ENCODE results near the gene SLC25A5.
"Not testable (repeated sequence)": the region's sequence is repeated elsewhere in the genome, so short reads cannot be mapped to it uniquely, and the experiment has no call there.

Gene SLC25A5

DNA sequence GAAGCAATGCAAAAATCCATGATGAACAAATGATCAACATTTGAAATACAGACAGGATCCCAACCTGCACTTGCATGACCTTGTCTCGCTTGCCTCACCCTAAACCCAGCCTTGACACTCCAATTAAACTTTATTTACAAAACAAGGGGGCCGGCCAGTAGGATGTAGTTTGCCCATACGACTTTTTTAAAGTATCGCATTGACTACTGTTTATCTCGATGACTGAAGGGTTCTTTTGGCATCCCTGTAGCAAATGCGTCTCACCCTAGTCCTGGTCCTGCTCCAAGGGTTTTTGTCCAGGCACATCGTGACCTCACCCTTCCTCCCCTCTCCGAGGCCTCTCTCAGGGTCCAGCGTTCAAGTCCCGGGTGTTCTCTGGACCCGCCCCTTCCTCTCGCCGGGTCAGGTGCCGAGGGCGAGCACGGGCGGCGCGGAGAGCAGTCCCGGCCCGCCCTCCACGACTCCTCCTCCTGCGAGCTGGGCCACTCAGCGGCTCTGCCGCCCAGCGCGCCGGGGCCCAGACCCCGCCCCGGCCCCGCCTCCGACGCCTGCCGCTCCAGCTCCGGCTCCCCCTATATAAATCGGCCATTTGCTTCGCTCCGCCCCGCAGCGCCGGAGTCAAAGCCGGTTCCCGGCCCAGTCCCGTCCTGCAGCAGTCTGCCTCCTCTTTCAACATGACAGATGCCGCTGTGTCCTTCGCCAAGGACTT is at the start of gene SLC25A5:
SLC25A5 (plus strand) TSS at position 603 of the 709 bp plus-strand sequence; CDS start at position 675, 72 bp downstream.
- peak; percentile 81 for DNase-seq

DNA sequence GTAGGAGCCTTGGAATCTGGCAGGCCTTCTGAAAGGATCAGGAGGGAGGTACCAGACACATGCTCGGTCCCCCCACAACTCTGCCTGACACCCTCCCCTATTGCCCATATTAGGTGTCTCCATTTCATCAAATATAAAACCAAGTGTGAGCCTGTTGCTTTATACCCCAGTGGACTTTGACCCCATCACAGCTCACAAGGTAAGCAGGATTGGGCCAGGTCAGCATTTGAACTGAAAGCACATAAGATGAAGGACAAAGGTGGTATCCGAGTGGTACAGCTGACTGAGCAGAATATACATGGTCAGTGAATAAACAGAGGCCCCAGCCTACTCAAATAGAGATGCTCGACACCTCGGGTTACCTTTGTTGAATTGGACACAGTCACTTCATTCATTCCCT is 49.1 kb upstream of the SLC25A5 start:
- DNase-seq: no peak

DNA sequence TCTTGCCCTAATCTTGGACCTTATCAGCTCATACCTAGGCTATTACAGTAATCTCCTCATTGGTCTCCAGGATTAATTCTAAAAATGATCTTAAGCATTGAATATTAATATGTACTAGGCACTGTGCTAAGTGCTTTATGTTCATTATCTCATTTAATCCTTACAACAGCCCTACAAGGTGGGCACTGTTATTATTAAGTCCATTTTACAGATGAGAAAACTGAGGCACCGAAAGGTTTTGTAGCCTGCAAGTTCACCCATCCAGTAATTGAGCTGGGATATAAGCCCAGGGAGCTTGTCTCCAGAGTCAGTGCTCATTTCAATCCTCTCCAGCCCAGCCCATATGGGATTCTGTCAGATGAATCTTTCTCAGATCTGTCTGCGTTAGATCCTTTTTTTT is 48.3 kb upstream of the SLC25A5 start:
- DNase-seq: no peak

DNA sequence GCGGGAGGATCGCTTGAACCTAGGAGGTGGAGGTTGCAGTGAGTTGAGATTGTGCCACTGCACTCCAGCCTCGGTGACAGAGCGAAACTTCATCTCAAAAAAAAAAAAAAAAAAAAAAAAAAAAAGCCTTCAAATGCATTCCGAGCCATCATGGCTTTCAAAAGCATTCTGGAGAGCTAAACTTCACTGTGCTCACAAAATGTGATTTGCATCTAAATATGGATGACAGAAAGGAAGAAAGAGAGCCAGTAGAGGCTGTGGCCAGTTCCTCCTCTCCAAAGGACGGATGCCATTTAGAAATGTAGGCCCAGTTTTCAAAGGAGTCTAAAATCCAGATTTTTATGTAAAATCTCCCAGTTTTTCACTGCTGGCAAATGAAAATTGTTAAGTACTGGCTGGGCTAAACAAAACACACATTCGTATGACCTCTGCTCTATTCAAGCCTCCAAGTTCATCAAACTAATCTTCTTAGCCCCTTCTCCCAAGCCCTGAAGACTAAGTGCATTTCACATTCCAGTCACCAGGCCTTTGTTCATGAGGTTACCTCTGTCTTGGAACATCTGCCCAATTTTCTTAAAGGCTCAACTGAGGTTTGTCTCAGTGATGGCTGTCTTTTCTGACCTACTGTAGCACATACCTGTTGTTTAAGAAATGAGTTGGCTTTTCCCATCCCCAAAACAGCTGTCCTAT is 47.1 kb upstream of the SLC25A5 start:
- DNase-seq: no peak

DNA sequence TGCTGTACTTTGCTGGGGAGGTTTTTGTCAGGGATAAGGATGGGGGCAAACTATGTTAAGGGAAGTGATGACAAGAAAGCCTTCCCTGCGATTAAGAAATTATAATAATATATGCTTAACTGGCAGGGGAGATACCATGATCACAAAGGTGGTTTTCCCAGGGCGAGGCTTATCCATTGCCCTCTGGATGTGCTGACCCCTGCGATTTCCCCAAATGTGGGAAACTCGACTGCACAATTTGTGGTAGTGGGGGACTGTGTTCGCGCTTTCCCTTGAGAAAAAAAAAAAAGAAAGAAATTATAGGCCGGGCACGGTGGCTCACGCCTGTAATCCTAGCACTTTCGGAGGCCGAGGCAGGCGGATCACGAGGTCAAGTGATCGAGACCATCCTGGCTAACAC is 44.6 kb upstream of the SLC25A5 start:
- no peak for DNase-seq

DNA sequence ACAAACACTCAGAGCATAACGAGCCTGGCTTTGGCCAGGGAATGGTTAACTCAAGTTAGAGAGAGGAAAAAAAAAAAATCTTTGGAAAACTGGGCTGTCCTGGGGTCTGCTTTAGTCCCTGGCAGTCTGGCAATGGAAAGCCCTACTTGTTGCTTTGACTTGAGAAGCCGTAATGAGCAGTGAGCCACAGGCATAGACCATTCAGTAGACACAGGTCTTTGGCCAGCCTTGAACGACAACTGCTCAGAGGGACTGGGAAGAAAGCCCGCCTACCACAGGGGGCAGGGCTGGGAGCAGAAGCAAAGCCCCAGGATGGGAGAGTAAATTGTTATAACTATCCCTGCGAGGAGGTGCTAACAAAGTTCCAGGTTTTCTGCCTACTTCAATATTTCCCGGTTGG is 43.2 kb upstream of the SLC25A5 start:
- DNase-seq: no peak

DNA sequence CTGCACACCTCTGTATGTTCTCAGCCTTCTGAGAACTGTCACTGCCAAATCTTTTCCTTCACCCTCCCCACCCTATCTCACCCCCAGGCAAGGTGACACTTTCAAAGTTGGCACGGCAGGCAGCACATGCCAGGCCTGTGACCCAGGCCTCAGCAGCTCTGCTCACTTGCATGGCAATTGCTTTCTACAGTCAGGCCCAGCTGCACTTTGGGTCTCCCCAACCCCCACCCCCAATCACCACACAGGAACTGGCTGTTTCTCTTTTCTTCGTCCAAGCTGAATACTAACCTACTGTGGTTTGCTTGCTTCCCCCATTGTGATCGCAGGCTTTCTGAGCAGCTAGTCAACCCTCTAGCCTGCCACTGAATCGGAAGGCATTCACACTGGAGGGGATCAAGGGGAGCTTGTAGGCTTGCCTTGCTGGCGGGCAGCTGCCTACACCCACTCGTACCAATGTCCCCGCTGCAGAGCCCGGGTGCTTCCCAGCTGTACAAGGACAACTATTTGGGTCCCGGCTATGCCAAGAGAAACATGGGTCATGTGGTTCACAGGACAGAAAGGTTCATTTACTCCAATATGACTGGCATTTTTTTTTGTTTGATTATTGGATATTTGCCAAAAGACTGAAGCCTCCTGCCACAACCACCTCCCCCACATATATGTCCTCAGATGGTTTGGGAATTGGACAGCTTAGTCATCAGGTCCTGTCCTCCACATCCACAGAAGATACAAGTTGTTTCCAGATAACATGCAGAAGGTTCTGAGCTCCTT is 41.0 kb upstream of the SLC25A5 start:
- peak; percentile 56 for DNase-seq

DNA sequence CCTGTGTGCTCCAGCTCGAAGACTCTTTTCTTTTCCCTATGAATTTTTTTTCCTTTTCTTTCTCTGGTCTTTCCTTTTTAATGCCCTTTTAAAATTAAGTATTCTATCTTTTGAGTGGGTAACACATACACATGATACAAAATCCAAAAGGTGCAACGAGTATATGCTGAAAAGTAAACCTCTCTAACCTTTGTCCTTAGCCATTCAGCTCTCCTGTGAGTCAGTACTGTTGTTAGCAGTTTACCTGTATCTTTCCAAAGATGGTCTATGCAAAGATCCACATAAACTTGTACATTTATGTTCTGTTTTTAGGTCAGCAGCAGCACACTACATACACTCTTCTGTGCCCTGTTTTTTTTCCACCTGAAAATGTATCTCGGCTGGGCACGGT is 40.5 kb upstream of the SLC25A5 start:
- DNase-seq: no peak

DNA sequence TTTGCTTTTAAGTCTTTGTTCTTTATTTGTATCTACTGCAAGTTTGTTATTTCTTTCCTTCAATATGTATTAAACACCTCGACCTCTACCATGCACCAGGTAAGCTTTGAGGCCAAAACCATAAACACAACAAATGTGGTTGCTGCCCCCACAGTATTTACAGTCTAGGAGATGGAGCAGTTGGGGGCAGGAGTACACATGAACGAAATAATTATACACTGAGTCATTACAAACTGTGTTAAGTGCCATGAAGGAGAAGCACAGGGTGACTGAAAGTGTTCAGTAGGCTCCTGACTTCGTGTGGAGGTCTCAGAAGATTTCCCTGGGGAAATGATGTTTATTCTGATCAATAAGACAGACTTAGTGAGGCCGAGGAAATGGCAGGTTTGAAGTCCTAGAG is 38.8 kb upstream of the SLC25A5 start:
- peak; percentile 21 for DNase-seq

DNA sequence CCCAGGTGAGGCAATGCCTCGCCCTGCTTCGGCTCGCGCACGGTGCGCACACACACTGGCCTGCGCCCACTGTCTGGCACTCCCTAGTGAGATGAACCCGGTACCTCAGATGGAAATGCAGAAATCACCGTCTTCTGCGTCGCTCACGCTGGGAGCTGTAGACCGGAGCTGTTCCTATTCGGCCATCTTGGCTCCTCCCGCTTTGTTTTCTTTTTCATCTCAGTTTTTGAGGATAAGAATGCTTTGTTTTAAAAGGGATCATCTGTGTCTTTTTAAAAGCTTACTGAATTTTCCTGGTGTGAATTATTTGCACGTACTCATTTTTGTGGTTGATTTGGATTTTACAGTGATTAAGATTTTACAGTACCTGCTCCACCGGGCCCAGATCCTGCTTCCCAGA is 26.9 kb upstream of the SLC25A5 start:
- DNase-seq: not testable (repeated sequence)

DNA sequence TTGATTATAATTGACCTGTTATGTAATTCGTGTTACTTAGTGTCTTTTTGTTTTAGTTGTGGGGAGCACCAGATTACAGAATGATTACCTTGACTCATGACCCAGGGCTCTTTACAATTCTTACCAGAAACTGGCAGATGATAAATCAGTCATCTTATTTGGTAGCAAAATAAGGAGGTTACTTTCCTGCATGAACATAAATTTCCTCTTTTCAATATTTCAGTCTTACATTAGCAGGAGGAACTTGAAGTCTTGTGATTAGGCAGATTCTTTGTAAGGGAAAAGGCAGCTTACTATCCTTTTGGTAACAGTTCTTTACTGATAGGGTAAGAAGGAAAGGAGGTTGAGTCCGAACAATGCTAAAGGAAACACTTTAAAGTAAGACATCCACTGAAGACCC is 26.0 kb upstream of the SLC25A5 start:
- no peak for DNase-seq

DNA sequence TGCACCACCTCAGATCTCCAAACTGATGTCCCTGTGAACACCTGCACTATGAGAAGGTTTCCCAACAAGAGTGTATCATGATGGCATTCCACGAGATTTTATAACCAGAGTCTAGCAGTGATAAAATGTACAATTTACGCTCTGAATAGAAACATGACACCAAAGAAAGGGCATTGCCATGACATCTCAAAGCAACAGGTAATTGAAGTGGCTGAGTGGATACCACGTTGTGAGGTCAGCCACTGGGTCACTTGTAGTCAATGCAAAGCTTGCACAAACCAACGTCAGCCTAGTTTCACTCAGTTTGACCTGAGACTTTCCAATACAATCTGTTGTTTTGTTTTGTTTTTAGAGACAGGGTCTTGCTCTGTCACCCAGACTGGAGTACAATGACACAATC is 15.0 kb upstream of the SLC25A5 start:
- DNase-seq: no peak

DNA sequence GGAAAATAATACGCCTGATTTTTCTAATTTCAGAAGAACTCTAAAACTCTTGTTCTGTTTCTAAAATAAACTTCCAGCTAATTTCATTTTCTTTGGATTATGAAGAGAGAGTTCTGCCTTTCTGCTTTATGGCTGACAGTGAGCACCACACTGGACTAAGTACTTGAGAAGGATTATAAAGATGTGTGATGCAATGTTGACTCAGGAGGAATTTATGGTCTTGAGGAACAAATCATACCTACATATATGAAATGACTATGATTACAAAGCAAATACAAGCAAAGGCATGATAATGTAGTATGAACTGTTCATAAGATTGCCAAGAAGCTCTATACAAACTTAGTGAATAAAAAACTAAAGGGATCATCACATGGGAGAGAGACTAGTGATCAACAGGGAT is 13.0 kb upstream of the SLC25A5 start:
- DNase-seq: peak; percentile 46

DNA sequence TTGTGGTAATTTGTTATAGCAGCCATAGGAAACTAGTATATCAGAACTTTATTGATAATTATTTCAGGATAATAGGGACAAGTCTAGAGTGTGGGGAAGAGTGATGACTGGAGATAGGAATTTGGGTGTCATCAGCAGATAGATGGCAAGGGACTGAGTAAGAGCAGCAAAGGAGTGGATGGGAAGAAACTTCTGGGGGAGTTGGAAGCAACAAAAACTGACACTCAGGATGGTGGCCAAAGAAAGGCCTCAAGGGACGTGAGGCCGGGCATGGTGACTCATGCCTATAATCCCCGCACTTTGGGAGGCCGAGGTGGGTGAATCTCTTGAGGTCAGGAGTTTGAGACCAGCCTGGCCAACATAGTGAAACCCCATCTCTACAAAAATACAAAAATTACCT is 9.1 kb upstream of the SLC25A5 start:
- peak; percentile 45 for DNase-seq

DNA sequence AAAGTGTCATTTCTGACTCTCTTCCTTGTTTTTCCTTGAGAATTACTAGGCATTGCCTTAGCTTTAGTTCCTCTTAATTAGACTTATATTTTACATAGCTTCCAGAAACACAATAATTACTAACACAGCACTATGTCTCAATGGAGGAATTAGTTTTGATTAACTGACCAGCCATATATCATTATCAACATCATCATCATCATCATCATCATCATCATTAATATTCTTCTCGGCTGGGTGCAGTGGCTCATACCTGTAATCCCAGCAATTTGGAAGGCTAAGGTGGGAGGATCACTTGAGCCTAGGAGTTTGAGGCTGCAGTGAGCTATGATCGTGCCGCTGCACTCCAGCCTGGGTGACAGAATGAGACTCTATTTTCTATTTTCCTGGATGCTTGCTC is 2.7 kb upstream of the SLC25A5 start:
- DNase-seq: no peak

DNA sequence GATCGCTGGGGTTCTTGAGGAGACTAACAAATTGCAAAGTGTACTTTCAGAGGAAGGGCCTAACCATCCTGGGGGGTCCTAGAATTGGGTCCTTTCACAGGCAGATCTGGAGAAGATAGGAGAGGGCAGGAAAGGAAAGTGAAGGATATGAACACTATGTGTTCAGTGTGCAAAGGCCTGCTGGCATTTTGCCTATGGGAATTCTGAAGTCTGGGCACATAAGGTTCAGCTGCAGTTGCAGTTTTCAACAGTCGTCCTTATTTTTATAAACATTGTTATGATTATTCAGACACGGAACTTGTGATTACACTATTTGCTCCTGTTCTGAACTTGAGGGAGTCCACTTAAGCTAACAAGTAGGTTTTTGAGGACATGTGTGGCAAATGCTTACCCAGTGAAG is 1.3 kb upstream of the SLC25A5 start:
- no peak for DNase-seq

DNA sequence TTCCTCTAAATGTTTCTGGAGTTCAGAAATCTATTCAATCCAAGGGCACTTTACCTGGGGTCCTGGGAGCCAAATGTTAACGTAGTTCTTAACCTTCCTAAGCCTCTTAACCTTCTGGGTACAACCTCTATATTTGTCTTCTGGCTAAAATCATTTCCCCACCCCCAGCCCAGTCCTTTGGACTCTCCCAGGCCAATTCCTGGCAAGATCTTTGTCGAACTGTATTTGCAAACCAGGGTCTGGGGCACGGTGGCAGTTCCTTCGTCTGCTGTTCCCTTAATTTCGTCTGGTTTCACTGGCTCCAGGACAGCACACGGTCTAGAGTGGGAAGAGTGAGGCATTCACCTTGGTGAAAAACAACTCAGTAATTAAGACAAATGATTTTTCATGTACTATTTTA is 811 bp upstream of the SLC25A5 start:
- DNase-seq: no peak

DNA sequence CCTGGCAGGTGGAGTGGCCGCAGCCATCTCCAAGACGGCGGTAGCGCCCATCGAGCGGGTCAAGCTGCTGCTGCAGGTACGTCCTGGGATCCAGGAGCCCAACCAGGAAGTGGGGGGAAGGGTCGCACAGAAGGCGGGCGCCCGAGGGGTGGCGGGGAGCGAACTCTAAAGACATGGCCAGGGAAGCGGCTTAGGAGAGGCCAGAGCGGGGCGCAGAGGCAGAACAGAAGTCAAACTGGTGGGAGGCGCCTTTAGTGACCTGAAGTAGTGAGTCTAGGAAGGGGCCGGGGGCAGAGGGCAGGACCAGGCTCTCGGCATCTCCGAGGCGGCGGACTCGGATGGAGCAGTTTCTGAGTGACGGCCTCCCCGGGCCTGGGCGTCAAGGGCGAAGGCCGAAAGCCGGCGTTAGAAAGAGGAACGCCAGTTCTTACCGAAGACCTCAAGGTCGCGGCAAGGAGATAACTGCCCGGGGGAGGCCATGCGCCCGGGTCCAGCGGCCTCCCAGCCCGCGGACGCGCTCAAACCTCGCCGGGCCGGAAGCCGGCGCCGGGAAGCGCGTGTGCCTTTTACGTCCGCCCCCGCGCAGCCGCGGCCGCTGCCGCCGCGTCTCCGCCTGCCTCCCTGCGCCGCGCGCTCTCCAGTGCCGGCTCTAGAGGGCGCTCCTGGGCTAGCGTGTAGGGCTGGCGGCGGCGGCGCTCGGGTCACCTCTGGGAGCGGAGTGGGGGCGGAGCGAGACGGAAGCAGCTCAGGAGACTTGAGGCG is 488 bp downstream of the SLC25A5 start:
- peak; percentile 80 for DNase-seq

DNA sequence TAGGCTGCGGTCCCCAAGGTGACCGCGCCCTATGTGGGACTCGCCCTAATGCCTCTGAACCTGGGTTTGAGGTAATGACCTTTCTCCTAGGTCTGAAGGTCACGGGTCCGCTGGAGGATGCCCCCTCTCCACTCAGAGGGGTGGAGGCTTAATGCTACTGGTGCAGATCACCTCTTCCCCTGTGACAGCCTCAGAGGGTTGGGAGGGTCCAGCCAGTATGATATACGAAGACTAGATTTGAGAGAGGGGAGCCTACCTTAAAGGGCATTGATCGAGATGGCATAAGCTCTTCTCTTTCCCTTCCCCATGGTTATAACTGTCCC is 1.0 kb downstream of the SLC25A5 start:
- no peak for DNase-seq

DNA sequence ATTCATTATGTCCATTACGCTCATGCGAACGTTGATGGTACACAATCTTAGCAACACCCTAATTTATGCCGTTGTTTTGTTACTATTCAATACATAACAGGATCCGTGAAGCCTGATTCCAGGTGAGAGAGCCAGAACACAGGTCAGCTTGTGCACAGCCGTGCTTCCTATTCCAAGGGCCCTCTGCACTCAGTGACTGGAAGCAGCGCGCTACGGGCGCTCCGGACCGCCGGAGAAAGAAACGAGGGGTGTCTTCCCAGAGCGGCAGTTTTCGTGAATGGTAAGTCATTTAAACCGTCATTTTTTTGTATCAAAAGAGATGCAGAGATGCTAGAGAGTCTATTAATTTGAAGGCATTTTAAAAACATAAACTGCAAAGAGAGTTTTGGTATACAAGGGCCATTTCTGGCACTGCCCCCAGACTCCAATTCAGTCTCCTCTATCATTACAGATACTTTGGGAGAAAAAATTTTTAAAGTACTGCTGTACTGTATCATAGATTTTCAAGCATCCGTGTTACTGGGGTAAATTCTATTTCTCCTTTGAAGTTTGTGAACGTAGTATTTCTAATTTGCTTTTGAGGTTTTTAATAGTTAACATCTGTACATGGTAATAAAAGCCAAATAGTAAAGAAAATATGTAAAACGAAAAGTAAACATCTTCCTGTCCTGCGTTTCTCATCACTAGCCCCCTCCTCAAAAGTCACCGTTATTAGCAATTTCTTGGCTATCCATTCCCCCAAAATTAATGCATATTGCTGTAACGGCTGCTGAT is 6.6 kb downstream of the SLC25A5 start:
- DNase-seq: no peak

DNA sequence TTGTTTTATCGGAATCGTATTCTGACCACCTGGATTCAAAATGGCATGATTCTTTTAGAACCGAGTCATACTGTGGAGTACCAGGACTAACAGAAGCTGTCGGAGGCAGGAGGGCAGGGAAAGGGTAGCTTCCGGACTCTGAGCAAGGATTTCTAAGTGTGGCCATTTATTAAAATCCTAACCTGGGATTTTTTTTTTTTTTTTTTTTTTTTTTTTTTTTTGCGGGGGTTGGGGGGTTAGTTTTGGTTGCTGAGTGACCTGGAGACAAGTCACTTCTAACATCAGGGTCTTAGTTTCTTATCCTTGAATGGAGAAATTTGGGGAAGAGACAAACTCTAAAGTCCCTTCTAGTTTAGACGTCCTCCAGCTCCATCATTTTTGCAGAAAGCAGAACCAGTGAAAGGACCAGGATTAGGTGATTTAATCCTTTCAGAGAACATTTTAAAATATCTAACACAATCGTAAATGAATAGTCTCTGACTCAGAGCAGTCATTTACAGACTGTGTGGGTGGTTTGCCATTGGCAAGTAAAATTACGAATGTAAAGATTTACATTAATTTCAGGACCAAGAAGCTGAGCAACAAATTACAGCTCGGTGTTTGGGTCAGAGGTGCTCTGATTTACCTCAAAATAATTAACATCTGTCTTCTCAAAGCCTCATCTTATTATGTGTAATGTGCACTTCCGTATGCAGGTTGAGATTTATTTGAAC is 7.3 kb downstream of the SLC25A5 start:
- peak; percentile 36 for DNase-seq

DNA sequence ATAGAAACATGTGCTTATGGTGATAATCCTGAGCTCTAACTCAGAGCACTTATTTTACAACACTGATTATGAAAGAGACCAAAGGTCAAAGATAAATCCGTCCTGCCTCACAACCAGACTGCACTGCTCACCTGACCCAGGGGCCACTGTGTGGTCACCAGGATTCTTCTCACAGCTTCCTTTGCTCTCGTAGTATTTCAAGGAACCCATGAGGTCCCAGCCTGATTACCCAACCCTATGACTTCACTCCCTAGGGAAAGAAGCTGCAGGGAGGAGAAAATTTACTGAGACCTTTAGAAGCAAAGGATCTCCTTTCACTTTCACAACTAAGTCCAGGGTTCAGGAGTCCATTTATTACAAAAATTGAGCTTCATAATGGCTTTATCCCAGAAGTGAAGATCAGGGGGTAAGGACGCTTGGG is 9.6 kb downstream of the SLC25A5 start:
- DNase-seq: peak; percentile 66

All from fibroblast of skin of right biceps (primary cell).